Iris pigment epithelial cell (primary cell): ENCODE data around the gene PRDM16.
A peak's percentile ranks its signal among the peaks of the same experiment; 100 is the strongest.

ENCODE experiments used
- DNase-seq: peaks from one replicate; pipeline ENCODE4 v3.0.0-alpha.2; 2011; ENCODE audit warnings: low read depth

The PRDM16 gene

DNA sequence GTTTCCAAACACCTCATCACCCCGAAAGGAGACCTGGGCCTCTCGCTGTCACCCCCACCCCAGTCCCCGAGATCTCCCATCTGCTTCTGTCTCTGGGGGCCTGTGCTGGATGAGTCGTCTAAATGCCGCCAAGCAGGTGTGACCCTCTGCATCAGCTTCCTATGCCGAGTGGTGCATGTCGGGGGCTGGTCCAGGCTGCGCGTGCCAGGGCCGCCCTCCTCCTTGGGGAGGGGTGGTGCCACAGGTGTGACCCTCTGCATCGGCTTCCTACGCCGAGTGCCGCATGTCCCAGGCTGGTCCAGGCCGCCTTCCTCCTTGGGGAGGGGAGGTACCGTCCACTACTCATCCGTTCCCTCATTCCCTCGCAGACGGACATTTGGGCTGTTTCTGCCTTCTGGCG is 115.7 kb downstream of the PRDM16 start:
- DNase-seq: no peak

DNA sequence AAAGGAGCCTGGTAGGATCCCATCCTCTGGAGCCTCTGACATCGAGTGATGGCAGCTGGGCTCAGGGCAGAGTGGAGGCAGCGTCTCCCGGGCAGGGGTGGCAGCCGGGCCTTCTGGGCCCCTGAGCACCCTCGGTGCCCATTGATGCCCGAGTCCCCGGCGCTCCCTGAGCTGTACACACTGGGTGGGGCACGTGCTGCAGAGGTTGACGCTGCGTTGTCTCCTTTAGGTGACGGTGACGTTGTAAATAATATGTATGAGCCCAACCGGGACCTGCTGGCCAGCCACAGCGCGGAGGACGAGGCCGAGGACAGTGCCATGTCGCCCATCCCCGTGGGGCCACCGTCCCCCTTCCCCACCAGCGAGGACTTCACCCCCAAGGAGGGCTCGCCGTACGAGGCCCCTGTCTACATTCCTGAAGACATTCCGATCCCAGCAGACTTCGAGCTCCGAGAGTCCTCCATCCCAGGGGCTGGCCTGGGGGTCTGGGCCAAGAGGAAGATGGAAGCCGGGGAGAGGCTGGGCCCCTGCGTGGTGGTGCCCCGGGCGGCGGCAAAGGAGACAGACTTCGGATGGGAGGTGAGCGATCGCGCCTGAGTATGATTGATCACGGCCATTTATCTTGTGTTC is 117.0 kb downstream of the PRDM16 start:
- DNase-seq: no peak

DNA sequence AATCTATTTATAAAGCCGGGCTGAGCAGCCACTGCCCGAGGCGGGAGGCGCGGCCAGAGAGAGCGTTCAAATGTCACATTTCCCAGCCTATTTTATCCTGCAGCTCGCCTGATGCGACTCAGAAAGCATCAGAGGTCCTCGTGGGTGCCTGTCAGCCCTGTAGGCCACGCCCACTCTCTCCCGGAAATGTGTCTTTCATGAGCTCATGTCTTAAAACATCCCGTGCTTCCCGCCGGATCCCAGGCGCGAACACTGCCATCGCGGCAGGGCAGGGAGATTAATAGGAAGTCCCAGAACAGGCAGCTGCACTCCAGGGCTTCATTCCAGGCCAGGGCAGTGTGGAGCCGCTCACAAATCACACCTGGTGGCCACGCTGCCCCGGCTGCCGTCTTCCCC is 117.5 kb downstream of the PRDM16 start:
- peak; percentile 75 for DNase-seq

DNA sequence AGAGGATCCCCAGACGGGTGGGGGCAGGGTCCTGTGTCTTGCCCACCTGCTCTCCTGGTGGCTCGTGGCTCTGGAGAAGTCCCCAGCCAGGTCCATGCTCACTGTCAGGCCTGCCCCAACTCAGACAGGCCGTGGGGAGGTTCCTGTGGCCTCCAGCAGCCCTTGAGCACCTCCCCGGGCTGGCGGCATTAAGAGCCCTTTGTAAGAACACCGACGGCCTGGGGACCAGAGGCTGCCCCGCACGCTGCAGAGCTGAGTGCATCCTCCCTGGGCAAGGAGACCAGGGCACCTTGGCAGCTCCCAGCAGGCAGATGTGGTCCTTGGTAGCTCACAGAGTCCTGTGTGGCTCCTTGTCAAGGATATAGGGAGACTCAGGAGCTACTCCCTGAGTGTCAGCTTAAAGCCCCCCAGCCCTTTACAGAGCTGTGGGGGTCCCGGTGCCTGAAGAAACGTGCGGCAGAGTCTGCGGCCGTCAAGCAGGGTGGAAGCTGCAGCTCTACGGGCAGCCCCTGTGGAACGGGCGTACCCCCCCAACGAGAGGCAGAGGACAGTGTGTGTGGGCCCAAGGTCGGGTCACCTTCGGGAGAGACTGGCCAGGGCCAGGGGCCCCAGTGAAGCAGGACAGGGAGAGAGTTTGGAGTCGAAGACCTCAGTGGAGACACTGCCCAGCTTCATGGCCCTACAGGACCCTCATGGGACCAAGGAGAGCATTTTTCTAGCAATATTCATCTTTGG is 118.6 kb downstream of the PRDM16 start:
- DNase-seq: no peak

DNA sequence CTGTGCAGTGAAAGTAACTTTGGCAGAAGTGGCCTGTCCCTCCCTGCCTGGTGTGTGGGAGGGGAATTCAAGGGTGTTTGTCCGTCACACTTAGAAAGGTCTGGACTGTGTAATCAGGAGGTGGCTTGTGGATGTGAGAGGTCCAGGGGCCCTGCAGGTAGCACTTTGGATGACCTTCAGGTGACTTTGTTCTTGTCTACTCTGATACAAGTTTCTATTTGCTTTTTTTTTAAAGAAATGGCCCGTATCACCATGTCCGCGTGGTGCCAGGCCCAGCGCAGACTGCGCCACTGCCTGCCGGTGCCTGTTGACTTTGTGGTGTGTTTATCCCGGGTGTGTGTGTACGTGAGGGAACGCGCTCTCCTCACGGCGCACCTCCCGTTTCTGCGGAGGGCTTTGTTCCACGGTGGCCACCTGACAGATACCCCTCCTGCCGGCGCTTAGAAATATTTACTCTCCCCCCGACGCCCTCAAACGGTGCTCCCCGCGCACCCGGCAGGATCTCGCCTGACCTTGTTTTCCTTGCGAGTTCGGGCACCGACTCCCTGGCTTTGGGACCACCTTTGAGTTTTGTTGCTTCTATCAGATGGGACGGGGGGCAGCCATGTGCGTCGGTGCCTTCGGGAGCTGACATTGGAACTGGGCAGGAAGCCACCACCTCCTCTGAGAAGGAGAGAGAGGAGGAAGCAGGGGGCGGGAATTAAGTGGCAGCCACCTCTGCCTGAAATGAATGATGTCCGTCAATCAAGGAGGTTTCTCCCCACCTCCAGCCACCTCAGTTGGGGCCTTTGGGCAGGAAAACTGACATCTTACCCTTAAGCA is 119.4 kb downstream of the PRDM16 start:
- no peak for DNase-seq

DNA sequence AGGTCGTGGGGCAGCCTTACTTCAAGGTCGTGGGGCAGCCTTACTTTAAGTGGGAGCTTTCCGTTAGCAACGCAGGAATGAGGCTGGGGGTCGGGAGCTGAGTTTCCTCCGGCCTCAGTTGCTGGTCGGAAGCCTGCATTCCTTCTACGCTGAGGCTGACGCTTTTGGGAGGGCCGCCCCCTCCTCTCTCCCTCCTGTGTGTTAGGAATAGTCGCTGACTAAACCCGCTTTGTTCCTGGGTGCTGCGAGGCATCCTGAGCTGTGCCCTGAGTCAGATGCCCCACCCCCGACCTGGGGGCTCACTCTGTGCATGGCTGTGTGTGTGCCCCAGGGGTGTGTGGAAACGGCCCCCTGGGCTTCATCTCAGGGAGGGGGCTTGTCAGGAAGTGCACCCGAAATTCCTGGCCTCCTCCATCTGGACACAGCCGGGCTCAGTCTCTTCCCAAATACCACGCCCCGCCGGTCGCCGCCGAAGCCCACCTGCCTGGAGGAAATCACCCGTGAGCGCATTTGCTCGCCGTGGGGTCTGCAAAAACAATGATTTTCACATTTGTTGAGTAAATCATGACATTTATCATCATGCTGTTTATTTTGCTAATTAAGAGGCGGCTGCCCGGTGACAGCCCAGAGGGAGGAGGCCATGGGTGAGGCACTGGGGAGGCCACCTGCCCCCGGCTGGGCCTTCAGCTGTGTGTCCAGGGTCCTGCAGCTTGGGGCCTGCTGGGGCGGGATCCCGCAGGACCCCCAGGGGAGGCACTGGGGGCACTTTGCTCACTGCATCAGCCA is 121.4 kb downstream of the PRDM16 start:
- no peak for DNase-seq

DNA sequence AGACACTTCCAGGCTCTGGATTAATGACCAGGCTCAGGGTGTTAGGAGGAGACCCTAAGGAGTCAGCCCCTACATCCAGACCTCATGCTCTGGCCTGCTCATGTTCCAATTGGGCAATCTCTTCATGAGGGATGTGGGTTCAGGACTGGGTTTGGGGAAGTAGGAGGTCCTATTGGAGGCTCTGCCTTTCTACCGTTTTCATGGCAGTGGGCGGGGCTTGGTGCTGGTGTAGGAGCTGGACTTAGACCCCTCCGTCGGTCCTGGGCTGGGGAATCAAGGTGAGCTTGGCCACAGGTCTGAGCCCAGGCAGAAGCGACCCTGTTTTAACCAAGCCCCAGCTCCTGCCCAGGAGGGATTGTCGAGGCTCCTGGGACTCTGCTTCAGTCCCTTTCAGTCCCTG is 123.4 kb downstream of the PRDM16 start:
- DNase-seq: no peak

DNA sequence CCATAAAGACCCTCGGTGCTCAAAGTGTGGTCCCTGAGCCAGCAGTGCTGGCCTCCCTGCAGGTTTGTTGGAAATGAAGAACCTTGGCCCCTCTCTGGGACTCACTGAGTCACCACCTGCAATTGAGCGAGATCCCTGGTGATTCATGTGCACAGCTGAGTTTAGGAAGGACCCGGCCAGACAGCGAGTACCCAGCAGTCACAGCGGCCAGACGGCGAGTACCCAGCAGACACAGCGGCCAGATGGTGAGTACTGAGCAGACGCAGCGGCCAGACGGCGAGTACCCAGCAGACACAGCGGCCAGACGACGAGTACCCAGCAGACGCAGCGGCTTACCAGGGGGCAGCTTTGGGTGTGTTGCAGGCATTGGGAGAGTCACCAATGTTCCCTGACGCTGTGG is 123.8 kb downstream of the PRDM16 start:
- peak; percentile 7 for DNase-seq

DNA sequence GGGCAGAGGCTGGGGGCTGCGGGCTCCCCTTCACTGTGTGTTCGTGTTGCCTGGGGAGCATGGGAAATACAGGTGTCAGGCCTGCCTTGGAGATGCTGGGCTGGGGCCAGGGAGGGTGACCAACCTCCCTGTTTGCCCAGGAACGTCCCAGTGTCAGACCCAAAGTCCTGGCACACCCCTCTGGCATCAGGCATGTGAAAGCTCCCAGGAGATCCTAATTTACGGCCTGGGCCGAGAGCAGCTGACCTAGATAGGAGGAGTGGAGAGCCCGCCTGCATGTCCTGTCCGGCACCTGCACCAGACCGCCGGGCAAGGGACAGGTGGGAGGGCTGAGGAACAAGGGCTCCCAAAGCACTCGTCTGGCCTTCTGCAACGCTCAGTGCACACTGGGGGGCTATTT is 124.8 kb downstream of the PRDM16 start:
- no peak for DNase-seq

DNA sequence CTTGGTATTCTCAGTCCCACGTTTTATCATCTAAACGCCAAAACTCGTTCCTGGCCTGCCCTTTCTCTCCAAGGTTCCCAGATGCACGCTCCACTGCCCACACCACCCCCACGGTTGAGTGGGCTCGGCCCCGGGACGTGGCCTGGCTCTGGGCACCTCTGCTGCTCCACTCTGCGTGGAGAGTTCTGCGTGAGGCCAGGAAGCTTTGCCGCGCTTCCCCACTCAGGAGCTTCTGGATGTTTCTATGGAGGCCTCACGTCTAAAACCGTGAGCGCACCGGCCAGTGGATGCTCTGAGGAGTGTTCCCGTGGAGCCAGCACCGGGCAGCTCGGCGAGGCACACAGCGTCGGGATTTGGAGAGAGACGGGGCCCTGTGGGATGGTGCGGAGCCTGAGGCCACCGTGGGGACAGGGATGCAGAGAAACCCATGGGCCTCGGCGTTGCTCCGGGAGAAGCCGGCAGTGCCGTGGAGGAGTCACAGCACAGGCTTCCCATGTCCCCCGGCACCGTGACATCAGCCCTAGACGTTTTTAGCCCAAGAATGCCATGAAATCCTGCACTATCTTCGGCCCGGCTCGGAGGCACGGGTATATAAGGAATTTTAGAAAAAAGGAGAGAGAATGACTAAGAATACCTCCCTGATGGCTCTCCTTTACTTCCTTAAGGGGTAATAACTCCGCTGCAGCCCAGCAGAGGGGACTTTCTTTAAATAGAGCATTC is 125.9 kb downstream of the PRDM16 start:
- DNase-seq: no peak

DNA sequence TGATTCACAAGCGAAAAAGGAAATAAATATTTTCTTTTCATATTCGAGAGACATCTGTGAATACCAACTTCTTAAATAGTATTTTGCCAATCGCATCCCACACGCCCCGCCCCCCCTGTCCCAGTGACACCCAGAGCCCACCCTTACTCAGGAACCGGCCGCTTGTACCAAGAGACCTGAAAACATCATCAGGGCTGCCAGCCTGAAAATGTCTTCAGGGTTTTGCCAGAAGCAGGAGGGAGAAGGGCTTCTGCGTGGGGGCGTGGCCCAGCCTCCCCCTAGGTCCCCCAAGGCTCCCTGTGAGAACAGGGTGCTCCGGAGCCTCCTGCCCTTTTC is 126.4 kb downstream of the PRDM16 start:
- no peak for DNase-seq

DNA sequence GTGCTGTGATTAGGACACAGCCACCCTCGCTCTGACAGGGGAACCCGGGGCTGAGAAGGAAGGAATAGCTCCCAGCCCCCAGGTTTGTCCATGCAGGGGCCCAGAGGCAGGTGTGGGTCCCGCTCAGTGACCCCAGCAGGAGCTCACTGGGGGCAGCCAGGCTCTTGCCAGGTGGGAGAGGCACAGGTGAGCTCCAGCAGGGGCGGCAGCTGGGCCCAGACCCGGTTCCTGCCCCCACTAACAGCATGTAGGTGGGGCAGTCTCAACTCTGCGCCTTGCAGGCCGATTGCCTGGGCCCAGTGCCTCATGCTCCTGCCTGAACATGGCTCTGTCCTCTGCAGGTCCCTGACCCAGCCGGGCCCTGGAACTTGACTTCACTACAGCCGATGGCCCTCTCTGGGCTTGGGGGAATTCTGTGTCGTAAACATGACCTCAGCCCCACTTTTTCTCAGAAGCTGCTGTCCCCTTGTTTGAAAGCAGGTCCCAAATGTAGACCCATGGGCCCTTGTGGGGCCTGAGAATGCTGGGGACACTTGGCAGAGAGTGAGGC is 127.0 kb downstream of the PRDM16 start:
- DNase-seq: no peak

DNA sequence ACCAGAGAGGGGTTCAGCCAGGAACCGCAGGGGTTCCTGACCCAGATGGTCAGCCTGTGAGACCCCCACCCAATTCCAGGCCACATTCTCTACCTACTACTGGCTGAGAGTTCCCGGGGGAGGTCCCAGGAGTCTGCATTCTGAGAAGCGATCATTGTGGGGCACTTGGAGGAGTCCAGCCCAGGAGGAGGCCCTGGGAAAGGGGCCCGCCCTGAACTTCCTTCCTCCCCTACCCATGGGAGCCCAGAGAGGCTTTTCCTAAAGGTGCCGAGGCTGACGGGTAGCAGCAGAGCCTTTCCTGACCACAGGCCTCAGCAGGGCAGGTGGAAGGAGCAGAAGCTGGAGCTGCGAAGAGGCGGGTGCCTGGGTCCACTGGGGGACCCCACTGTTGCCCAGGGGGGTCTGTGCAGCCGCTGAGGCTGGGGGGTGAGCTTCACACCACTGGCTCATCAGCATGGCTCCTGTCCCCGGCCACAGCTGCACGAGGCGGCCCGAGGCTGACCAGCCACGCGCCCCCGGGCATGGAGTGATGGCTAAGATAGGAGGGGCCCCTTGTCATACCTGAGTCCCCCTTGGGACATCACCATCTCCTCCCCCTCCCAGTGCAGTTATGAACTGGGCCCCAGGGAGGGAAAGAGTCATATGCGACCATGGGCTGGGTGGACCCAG is 127.7 kb downstream of the PRDM16 start:
- DNase-seq: no peak

DNA sequence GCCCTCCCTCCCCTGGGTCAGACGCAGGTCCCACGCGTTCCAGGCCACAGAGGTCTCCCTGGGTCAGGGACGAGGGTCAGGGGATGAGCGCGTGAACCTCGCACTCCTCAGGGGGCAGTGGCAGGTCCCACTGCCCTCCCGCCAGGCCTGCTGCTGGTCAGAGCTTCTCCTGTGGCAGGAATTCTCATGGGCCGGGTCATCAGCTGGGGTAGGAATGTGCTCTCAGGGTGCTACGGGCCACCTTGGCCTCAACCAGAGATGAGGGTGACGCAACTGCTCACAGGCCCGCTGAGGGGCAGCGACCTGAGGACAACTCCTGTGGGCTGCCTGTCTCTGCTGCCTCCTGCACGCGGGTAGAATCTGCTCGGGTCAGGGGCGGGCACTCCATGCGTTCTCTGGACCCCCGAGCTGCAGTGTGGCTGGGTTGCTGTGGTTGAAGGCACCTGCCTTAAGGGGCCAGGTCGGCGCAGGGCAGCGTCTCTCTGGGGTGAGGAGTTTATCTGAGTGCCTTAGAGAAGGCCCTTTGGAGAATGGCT is 128.8 kb downstream of the PRDM16 start:
- DNase-seq: no peak

DNA sequence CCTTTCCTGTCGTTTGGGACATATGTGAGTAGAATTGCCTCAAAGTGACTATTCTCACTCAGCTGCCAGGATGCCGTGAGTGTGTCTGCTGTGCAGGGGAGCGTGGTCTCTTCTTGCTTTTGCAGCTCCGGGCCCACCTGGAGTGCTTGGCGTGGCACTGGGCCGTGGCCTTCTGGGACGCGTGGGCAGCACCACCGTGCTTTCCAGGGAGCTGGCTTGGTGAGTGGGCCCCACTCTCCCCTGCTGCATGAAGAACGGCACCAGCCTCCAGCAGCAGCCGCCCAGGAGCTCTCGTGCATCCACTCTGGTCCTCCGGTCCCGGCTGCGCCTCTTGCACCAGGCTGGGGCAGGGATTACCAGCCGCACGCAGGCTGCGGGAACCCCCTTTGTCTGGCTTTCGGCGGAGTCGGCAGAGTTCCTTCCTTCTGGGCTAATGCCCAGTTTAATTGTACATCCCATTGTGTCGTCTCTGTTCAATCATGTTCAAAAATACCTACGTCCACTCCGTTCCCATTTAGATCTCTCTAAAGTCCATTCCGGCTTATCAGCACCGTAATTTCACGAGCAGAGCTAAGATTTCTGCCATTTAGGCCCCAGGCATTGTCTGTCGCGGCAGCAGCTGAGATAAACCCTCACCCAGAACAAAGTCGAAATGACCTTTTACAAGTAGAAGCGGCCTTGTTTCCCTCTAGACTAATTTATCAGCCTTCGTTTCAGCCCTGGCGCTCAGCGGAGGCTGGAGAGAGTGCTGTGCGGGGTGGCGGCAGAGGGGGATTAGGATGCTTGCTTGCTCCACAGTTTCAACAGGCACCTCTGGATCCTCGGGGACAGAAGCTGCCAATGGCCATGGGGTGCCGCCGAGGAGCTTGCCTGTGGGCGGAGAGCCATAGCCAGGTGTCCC is 129.6 kb downstream of the PRDM16 start:
- no peak for DNase-seq

DNA sequence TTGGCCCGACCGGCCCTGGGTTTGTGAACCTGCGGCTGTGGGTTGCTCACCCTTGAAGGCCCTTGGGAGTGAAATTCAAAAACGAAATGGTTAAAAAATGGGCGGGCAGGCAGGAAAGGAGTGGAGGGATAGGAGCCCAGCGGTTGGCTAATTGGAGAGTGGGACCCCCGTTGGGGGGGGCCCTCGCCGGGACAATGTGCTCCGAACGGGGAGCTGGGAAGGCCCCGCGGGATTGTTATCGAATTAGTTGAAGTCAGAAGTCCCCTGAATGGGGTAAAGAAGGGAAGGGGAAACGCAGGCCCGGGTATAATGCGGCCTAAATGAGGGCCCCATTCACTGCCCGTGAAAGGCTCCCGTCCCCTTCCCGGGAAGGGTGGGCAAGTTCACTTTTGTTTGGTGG is 135.7 kb downstream of the PRDM16 start:
- no peak for DNase-seq

DNA sequence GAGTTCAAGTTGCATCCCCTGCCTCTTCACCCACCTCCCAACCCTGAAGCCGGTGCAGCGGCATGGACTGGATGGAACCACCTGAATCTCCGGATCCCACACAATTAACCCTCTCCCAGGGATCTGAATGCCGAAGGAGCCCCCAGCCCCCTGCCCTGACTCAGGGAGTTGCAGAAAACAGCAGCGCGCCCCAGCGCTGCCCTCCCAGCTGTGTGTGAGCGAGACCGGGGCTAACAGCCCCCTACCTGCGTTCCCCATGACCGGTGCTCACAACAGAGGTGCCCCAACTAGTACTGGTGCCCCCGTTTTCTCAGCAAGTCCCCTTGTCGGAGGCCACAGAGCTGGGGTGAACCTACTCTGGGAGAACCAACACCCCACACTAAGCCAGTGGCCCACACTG is 136.8 kb downstream of the PRDM16 start:
- DNase-seq: no peak

DNA sequence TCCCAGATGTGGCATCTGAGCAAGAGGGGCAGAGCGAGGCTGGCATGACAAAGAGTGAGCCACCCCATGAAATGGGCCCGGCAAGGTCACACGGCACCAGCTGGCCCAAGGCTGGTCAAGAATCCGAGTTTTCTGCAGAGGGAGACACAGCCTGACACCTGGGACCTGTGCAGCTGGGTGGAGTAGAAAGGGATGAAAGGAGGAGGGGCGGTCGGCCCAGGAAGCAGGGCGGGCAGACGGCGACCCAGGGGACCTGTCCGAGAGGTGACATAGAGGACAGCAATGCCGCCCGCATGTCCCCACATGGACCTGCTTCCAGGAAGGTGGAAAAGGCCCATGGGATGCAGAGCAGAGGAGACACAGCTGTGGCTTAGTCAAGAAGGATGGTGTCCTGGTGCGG is 137.7 kb downstream of the PRDM16 start:
- DNase-seq: no peak

DNA sequence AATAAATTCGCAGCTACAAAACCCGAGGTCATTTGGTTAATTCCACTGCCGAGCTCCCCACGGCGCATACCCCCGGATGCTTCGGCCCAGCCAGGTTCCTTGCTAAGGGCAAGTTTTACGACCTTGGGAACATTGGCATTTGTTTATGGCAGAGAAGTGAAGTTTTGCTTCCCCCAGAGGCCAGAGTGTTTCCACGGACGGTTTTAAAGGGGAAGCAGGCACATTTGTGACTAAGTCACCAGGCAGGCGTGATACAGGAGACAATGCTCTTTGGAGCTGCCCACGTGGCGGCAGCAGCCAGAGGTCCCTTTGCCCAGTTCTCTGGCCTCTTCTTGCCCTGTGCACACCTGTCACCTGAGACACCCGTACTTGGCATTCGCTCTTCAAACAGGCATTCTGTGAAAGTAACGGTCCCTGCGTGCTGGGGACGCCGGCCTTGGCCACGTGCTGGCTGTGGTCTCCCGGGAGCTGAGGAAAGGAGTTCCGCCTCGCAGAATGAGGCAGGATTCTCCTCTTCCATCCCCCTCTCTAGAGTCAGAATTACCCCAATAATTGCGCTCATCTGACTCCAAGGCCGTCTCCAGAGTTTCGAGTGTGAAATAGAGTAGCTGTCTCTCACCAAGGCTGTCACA is 138.3 kb downstream of the PRDM16 start:
- DNase-seq: no peak
